HuH-7 (cell line): ENCODE measurements around the gene UQCC2.

Experiments used
- DNase-seq: peaks from one replicate; pipeline ENCODE4 v3.0.0; 2011; ENCODE audit warnings: low spot score

UQCC2 gene

GRCh38 chr6:33711140-33712129 lies at the start of gene UQCC2:
Gene UQCC2, minus strand, starts transcription at chr6:33711700. Its CDS starts 14 bp downstream, at chr6:33711686.
- DNase-seq = peak; percentile 88

GRCh38 chr6:33759887-33760629 lies 48.6 kb upstream of the UQCC2 start:
- no peak for DNase-seq

GRCh38 chr6:33758815-33759216 lies 47.3 kb upstream of the UQCC2 start:
- DNase-seq = no peak

- DNase-seq = no peak
Observed at GRCh38 chr6:33757906-33758305, 46.4 kb upstream of the UQCC2 start.

- no peak for DNase-seq
Observed at GRCh38 chr6:33757113-33757512, 45.6 kb upstream of the UQCC2 start.

GRCh38 chr6:33756211-33756954 lies 44.9 kb upstream of the UQCC2 start:
- no peak for DNase-seq

DNA sequence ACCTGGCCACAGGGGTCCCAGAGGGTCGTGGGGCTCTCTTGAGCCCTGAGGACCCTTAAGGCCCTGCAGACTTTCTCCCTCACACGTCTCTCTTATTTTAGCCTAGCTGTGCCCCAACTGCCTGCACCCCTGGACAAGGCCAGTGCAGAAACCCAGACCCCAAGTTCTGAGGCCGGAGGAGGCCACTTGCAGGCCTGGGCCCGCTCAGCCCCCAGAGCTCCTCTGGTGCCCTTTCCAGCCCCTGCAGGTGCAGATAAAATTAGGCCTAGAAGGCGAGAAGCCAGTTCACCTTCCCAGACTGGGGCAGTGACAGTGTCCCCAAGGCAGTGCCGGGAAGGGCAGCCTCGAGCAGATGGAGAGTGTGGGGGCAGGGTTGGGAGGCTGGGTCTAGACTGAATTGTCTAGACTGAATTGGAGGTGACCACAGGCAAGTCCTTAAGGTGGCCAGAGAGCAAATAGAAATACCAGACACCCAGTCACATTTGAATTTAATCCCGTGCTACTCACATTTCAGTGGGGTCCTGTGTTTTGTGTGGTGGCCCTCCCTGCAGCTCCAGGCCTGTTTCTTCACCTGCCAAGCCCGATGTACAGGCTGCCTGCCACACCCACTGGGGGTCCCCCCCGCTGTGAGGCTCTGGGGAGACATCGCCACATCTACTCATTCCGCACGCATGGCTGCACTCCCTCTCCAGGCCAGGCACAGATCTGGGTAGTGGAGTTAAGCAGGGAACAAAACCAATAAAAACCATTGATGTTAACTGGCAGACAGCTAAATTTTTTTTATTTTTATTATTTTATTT lies 43.8 kb upstream of the UQCC2 start:
- no peak for DNase-seq

GRCh38 chr6:33754222-33754621 lies 42.7 kb upstream of the UQCC2 start:
- no peak for DNase-seq

DNA sequence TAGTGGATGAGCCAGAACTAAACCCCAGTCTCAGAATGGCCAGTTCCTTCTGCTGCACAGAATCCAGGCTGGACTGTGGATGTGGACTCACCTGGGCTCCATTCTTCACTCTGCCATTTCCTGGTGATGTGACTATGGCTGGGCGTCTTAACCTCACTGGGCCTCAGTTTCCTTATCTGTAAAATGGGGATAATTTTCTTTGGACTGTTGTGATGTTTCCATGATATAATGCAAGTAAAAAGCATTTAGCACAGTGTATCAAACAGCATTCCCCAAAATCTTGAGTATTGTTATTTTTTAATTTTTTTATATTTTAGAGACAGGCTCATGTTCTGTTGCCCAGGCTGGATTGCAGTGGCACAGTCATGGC lies 41.1 kb upstream of the UQCC2 start:
- DNase-seq = no peak

DNA sequence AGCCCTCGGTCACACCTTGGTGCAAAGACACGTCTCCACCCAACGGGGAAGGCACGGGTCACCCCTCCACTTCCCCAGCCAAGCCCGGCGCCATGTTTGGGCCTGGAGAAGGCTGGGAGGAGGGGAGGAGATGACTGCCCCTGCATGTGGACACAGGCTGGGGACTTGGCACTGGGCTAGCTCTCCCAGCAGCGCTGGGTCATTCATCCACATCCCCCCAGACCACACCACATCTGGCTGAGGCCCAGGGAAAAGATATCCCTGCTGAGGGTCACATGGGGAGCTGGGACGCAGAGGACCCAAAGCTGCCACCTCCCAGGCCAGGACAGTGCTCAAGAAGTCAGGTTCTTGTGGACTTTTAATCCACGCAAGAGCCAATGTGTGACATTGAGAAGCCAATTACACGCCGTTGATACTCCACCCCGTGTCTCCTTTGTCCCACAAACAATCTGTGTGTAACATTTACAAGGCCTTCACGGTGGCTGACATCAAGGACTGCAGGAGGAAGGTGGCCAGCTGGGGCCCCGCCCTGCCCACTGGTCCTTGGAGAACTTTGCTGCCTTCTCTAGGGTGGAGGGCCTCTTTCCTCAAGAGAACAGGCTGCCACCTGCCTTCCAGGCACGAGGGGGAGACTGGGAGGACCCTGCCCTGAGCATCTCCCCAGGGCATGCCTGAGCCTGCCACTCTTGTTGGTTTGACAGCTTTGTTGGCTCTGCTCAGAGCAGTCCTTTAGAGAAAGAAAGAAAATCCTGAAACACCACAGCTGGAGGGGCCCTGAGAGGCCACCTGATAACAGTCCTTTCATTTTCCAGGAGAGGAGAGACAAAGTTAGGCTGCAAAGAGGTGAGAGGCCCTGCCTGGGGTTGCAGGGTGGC lies 40.5 kb upstream of the UQCC2 start:
- no peak for DNase-seq

- DNase-seq = no peak
Observed at GRCh38 chr6:33750244-33750991, 38.9 kb upstream of the UQCC2 start.

- no peak for DNase-seq
Observed at GRCh38 chr6:33749401-33749800, 37.9 kb upstream of the UQCC2 start.

- no peak for DNase-seq
Observed at GRCh38 chr6:33748841-33749240, 37.3 kb upstream of the UQCC2 start.

GRCh38 chr6:33747823-33748222 lies 36.3 kb upstream of the UQCC2 start:
- no peak for DNase-seq

GRCh38 chr6:33746651-33747100 lies 35.2 kb upstream of the UQCC2 start, which contains the start of gene IP6K3:
Gene IP6K3, minus strand, starts transcription at chr6:33746905. Its CDS starts 11,429 bp downstream, at chr6:33735476.
- DNase-seq = no peak

DNA sequence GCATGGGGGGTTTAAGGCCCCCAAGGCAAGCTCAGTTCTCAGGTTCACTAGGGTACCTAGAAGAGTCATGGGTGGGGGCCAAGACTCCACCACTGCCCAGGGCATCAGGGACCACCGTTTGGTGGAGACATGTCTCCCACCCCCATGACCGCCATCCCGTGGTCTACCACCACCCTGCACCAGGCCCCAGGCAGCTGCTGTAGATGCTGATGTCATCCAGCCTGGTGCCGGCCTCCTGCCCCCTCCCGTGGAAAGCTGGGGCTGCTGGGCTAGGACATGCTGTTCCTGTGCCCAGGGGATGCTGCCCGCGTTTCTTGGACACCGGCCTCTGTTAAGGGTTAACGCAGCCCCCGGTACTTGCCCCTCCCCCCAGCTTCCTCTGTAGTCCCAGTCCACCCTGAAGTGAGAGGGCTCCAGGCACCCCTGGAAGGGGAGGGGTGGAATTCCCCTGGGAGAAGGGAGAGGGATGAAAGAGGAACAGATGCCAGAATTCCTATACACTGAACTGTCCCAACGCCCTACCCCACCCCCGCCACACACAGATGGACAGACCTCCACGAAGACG lies 34.6 kb upstream of the UQCC2 start:
- no peak for DNase-seq

GRCh38 chr6:33745548-33745947 lies 34.0 kb upstream of the UQCC2 start:
- no peak for DNase-seq

DNA sequence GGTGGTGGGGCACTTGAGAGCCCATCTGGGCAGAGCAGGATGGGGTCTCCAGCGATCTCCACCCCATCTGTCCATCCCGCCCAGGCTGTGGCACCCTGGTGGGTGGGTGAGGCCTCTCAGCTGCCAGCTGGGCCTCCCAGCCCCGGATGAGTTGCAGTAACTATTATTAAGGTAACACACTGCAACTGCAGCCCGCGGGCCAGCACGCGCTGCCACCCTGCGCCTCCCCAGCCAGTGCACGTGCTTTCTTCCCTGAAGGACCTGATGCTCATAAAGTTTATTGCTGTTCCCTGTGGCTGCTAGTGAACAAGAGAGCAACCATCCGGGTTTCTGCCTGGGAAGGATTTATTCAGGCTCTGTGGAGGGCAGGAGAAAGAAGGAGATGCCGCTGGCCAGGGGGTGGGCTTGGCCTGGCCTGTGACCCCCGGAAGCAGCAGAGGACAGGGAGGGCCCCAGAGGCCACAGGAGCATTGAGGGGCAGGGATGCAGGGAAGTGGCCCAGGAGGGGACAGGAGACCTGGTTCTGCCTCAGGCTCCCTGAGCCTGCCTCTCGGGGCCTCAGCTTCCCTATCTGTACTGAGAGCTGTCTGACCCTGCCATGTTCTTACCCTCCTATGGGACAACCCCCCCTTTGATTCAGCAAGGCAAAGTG lies 33.5 kb upstream of the UQCC2 start:
- DNase-seq = no peak
